HepG2 (cell line): ENCODE data around the gene GEMIN2. TPM values are rescaled to one million over a fixed set of nuclear protein-coding genes. Genes with fewer than 3 reads are reported as not detected.

ENCODE experiments used
- AGO1 ChIP-seq: fragments of 200-400 bp; formaldehyde crosslinking; IDR thresholded peaks from 2 replicates; pipeline ENCODE4 v1.6.1; 2017; ENCODE audit warnings: mild to moderate bottlenecking, low read depth, low read length, moderate library complexity; ENCODE audit not compliant: poor library complexity, severe bottlenecking
- BATF2 ChIP-seq: sonication (generic); formaldehyde crosslinking; IDR thresholded peaks from 2 replicates; pipeline ENCODE4 v1.8.0; 2022; ENCODE audit warnings: mild to moderate bottlenecking, missing genetic modification reagents, moderate library complexity
- BCL3 ChIP-seq: sonication (generic); formaldehyde crosslinking; IDR thresholded peaks from 2 replicates; pipeline ENCODE4 v1.5.1; 2020; ENCODE audit warnings: mild to moderate bottlenecking, missing genetic modification reagents, moderate library complexity
- FLYWCH1 ChIP-seq: sonication (generic); formaldehyde crosslinking; IDR thresholded peaks from 2 replicates; pipeline ENCODE4 v1.8.1; 2023; ENCODE audit warnings: mild to moderate bottlenecking, missing genetic modification reagents
- HNF4G ChIP-seq, 2 experiments: sonication (generic) in 1 of 2; formaldehyde crosslinking in 1 of 2; IDR thresholded peaks; 2 replicates each; pipeline versions ENCODE4 v1.4.0 to v1.6.1; 2011 to 2020; ENCODE audit warnings: borderline replicate concordance in 2 of 2, low read depth in 2 of 2, mild to moderate bottlenecking in 2 of 2, low read length in 1 of 2, missing genetic modification reagents in 1 of 2, moderate library complexity in 1 of 2
- IRF2 ChIP-seq: IDR thresholded peaks from 2 replicates; pipeline ENCODE4 v1.6.1; 2018; ENCODE audit warnings: missing genetic modification reagents, missing compliant biosample characterization
- NFKBIZ ChIP-seq: IDR thresholded peaks from 2 replicates; pipeline ENCODE4 v1.6.1; 2018; ENCODE audit warnings: missing genetic modification reagents, missing compliant biosample characterization
- PLRG1 ChIP-seq: fragments of 450-650 bp; conservative IDR thresholded peaks from 2 replicates; pipeline ENCODE4 v1.6.1; 2016
- PREB ChIP-seq: sonication (generic); formaldehyde crosslinking; IDR thresholded peaks from 2 replicates; pipeline ENCODE4 v1.4.0; 2020; ENCODE audit warnings: missing genetic modification reagents
- RBFOX2 ChIP-seq: fragments of 200-400 bp; formaldehyde crosslinking; IDR thresholded peaks from 2 replicates; pipeline ENCODE4 v1.6.1; 2017; ENCODE audit warnings: low read depth, mild to moderate bottlenecking, low read length
- RFXANK ChIP-seq: IDR thresholded peaks from 2 replicates; pipeline ENCODE4 v1.6.1; 2016
- ZFP36L2 ChIP-seq: sonication (generic); formaldehyde crosslinking; IDR thresholded peaks from 2 replicates; pipeline ENCODE4 v1.4.0; 2020; ENCODE audit warnings: missing genetic modification reagents
- ZNF101 ChIP-seq: sonication (generic); formaldehyde crosslinking; IDR thresholded peaks from 2 replicates; pipeline ENCODE4 v1.4.0; 2020; ENCODE audit warnings: mild to moderate bottlenecking, low read depth, missing genetic modification reagents, borderline replicate concordance
- ZNF331 ChIP-seq: sonication (generic); formaldehyde crosslinking; IDR thresholded peaks from 2 replicates; pipeline ENCODE4 v1.4.0; 2020; ENCODE audit warnings: missing genetic modification reagents
- ZNF501 ChIP-seq: sonication (generic); formaldehyde crosslinking; IDR thresholded peaks from 2 replicates; pipeline ENCODE4 v1.5.1; 2020; ENCODE audit warnings: mild to moderate bottlenecking, moderate library complexity, missing genetic modification reagents
- ZNF556 ChIP-seq: sonication (generic); formaldehyde crosslinking; IDR thresholded peaks from 2 replicates; pipeline ENCODE4 v1.4.0; 2020; ENCODE audit warnings: mild to moderate bottlenecking, missing genetic modification reagents, borderline replicate concordance
- polyA plus RNA-seq, 8 experiments: library from polyadenylated mRNA; depleted of rRNA in 3 of 8; stranded (reverse) in 7 of 8; unstranded in 1 of 8; fragments of >200 nt; fragmentation: Illumina TruSeq in 4 of 8; extraction: Trizol in 4 of 8; gene quantifications; 2 replicates each; pipeline versions ENCODE4 v1.2.1 to v1.2.3, GENCODE V29; 2011 to 2016; ENCODE audit warnings: low read depth in 4 of 8, missing spikeins in 1 of 8, mixed read lengths in 1 of 8; ENCODE audit not compliant: insufficient read depth in 1 of 8
- total RNA-seq, 5 experiments: library from RNA; depleted of rRNA; stranded (reverse); fragments of >200 nt; fragmentation: Illumina TruSeq; extraction: Trizol; gene quantifications; 2 replicates each; pipeline ENCODE4 v1.2.3, GENCODE V29; 2016; ENCODE audit warnings: low read depth in 1 of 5
- TF ChIP-seq, protein P1 (sequence below): sonication (generic); formaldehyde crosslinking; IDR thresholded peaks from 2 replicates; pipeline ENCODE4 v1.5.0; 2020; ENCODE audit warnings: missing genetic modification reagents
- TF ChIP-seq, protein P2 (sequence below): sonication (generic); formaldehyde crosslinking; IDR thresholded peaks from 2 replicates; pipeline ENCODE4 v1.8.1; 2023; ENCODE audit warnings: mild to moderate bottlenecking, missing genetic modification reagents
- TF ChIP-seq, protein P3 (sequence below): sonication (generic); formaldehyde crosslinking; conservative IDR thresholded peaks from 2 replicates; pipeline ENCODE4 v1.4.0; 2020; ENCODE audit warnings: missing genetic modification reagents
- TF ChIP-seq, protein P4 (sequence below): IDR thresholded peaks from 2 replicates; pipeline ENCODE4 v1.6.1; 2018; ENCODE audit warnings: missing genetic modification reagents, mild to moderate bottlenecking, missing compliant biosample characterization
- TF ChIP-seq, protein P5 (sequence below): sonication (generic); formaldehyde crosslinking; IDR thresholded peaks from 2 replicates; pipeline ENCODE4 v1.4.0; 2020; ENCODE audit warnings: missing genetic modification reagents

The GEMIN2 gene
- total and polyA plus RNA-seq, 2 of the 13 experiments (the other 11 are each of a cell fraction or from before 2014, with no cell fraction given), result 54.8 to 110 TPM

DNA sequence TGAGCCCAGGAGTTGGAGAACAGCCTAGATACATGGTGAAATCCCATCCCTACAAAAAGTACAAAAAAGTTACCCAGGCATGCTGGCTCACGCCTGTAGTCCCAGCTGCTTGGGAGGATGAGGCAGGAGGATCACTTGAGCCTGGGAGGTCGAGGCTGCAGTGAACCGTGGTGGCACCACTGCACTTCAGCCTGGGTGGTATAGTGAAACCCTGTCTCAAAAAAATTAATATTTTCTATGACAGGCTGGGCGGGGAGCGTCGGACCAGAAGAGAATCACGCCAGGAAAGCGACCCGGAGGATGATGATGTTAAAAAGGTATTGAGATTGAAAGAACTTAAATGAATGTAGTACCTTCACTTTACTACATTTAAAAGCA lies 63.0 kb downstream of the GEMIN2 start (continued):
- TF ChIP-seq BCL3 (CRISPR knock-in tag) (peak; percentile 69; the same call in 1 of the 2 replicates), AGO1 (no peak), RFXANK (CRISPR knock-in tag) (no peak), BATF2 (CRISPR knock-in tag) (no peak), ZNF331 (CRISPR knock-in tag) (no peak), ZNF556 (no peak), ZNF101 (CRISPR knock-in tag) (no peak), RBFOX2 (no peak; the same call in 1 of the 2 replicates), NFKBIZ (no peak), PREB (CRISPR knock-in tag) (no peak), FLYWCH1 (CRISPR knock-in tag) (no peak), IRF2 (no peak), ZNF501 (no peak), HNF4G (IDR thresholded peaks at IDR 0.05; ENCODE audit: borderline replicate concordance, low read depth, low read length) (no peak), HNF4G (CRISPR knock-in tag; IDR thresholded peaks at IDR 0.05; ENCODE audit: borderline replicate concordance, low read depth) (no peak), ZFP36L2 (CRISPR knock-in tag) (no peak), PLRG1 (no peak)
- TF ChIP-seq, protein P1, sequence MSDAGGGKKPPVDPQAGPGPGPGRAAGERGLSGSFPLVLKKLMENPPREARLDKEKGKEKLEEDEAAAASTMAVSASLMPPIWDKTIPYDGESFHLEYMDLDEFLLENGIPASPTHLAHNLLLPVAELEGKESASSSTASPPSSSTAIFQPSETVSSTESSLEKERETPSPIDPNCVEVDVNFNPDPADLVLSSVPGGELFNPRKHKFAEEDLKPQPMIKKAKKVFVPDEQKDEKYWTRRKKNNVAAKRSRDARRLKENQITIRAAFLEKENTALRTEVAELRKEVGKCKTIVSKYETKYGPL, result no peak
- TF ChIP-seq, protein P2, sequence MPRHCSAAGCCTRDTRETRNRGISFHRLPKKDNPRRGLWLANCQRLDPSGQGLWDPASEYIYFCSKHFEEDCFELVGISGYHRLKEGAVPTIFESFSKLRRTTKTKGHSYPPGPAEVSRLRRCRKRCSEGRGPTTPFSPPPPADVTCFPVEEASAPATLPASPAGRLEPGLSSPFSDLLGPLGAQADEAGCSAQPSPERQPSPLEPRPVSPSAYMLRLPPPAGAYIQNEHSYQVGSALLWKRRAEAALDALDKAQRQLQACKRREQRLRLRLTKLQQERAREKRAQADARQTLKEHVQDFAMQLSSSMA, result peak; percentile 7
- TF ChIP-seq, protein P3, sequence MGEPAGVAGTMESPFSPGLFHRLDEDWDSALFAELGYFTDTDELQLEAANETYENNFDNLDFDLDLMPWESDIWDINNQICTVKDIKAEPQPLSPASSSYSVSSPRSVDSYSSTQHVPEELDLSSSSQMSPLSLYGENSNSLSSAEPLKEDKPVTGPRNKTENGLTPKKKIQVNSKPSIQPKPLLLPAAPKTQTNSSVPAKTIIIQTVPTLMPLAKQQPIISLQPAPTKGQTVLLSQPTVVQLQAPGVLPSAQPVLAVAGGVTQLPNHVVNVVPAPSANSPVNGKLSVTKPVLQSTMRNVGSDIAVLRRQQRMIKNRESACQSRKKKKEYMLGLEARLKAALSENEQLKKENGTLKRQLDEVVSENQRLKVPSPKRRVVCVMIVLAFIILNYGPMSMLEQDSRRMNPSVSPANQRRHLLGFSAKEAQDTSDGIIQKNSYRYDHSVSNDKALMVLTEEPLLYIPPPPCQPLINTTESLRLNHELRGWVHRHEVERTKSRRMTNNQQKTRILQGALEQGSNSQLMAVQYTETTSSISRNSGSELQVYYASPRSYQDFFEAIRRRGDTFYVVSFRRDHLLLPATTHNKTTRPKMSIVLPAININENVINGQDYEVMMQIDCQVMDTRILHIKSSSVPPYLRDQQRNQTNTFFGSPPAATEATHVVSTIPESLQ (CRISPR knock-in tag), result no peak
- TF ChIP-seq, protein P4, sequence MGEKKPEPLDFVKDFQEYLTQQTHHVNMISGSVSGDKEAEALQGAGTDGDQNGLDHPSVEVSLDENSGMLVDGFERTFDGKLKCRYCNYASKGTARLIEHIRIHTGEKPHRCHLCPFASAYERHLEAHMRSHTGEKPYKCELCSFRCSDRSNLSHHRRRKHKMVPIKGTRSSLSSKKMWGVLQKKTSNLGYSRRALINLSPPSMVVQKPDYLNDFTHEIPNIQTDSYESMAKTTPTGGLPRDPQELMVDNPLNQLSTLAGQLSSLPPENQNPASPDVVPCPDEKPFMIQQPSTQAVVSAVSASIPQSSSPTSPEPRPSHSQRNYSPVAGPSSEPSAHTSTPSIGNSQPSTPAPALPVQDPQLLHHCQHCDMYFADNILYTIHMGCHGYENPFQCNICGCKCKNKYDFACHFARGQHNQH, result no peak
- TF ChIP-seq, protein P5, sequence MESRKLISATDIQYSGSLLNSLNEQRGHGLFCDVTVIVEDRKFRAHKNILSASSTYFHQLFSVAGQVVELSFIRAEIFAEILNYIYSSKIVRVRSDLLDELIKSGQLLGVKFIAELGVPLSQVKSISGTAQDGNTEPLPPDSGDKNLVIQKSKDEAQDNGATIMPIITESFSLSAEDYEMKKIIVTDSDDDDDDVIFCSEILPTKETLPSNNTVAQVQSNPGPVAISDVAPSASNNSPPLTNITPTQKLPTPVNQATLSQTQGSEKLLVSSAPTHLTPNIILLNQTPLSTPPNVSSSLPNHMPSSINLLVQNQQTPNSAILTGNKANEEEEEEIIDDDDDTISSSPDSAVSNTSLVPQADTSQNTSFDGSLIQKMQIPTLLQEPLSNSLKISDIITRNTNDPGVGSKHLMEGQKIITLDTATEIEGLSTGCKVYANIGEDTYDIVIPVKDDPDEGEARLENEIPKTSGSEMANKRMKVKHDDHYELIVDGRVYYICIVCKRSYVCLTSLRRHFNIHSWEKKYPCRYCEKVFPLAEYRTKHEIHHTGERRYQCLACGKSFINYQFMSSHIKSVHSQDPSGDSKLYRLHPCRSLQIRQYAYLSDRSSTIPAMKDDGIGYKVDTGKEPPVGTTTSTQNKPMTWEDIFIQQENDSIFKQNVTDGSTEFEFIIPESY (CRISPR knock-in tag), result no peak
